Ascending aorta (tissue), 2 donors: ENCODE results near the gene CNTLN. TPM values are rescaled to one million over a fixed set of nuclear protein-coding genes. Genes with fewer than 3 reads are reported as not detected.
A peak's percentile ranks its signal among the peaks of the same experiment; 100 is the strongest.

Experiments
- DNase-seq, 2 donors: peaks; one replicate each; pipeline ENCODE4 v3.0.0-alpha.2; 2019; ENCODE audit warnings: low spot score in 2 of 2
- H3K27ac ChIP-seq, 2 donors: fragments of 200-600 bp; sonication (generic); one replicate each; pipeline ENCODE4 v1.5.1; 2016 to 2017; ENCODE audit warnings: mild to moderate bottlenecking in 1 of 2
- H3K27me3 ChIP-seq: fragments of 200-600 bp; sonication (generic); one replicate; pipeline ENCODE4 v1.5.1; 2017
- H3K36me3 ChIP-seq, 2 donors: fragments of 200-600 bp; sonication (generic); one replicate each; pipeline ENCODE4 v1.5.1; 2016
- H3K4me1 ChIP-seq, 2 donors: fragments of 200-600 bp; sonication (generic); one replicate each; pipeline ENCODE4 v1.5.1; 2016 to 2017; ENCODE audit warnings: mild to moderate bottlenecking in 1 of 2
- H3K4me3 ChIP-seq, 2 donors: fragments of 200-600 bp; sonication (generic); one replicate each; pipeline ENCODE4 v1.5.1; 2016 to 2017; ENCODE audit warnings: mild to moderate bottlenecking in 1 of 2
- H3K9me3 ChIP-seq, 2 donors: fragments of 200-600 bp; sonication (generic); one replicate each; pipeline ENCODE4 v1.5.1; 2016
- CTCF ChIP-seq, 3 experiments: fragments of 200-600 bp in 2 of 3; fragments of 450-650 bp in 1 of 3; sonication (generic) in 2 of 3; IDR thresholded peaks; one replicate each; pipeline ENCODE4 v1.5.1; 2016 to 2019; ENCODE audit warnings: antibody characterized with exemption in 3 of 3, mild to moderate bottlenecking in 1 of 3, moderate library complexity in 1 of 3
- intact Hi-C: fragments of 100-400 bp; cut with DNase I; formaldehyde crosslinking; loops from one replicate; pipeline ENCODE4 v1.15.1; 2023
- total RNA-seq: library from RNA; depleted of rRNA; stranded (reverse); fragments of >200 nt; gene quantifications from one replicate; pipeline ENCODE4 v1.1.0, GENCODE V29; 2016

The CNTLN gene
- total RNA-seq, 1 donor from 2014 or later: 3.5 TPM

- DNase-seq: peak in 1 of 2 donors; percentile 68
- Histone ChIP-seq H3K9me3 (no peaks in the 10 kb centered on the region), H3K4me1 (peaks cover 0 to 3% of the 10 kb centered on the region in 2 donors), H3K4me3 (peak overlapping the region; percentile 66 to 95), H3K27me3 (no peaks in the 10 kb centered on the region), H3K27ac (peak overlapping the region; percentile 78 to 86), H3K36me3 (no peaks in the 10 kb centered on the region)
- intact Hi-C loops: loop anchor here (2.0 to 10.0 kb wide), 2 partner anchors 19 to 271 kb away; no protein-coding TSS in a partner anchor
- TF ChIP-seq CTCF (IDR thresholded peaks at IDR 0.05): no peak
Measured at GRCh38 chr9:17135295-17136160, 688 bp downstream of the CNTLN start.

GRCh38 chr9:17137566-17137965 is 2.7 kb downstream of the CNTLN start:
- H3K36me3 ChIP-seq: no peaks in the 10 kb centered on the region
- H3K27me3 ChIP-seq: no peaks in the 10 kb centered on the region
- TF ChIP-seq CTCF (IDR thresholded peaks at IDR 0.05): no peak
- H3K27ac ChIP-seq: no peak overlapping the region
- H3K4me1 ChIP-seq: peaks cover 0 to 3% of the 10 kb centered on the region in 2 donors
- intact Hi-C loops: loop anchor here (10.0 kb wide), 1 partner anchor 273 kb away; no protein-coding TSS in a partner anchor
- DNase-seq: no peak
- no peak overlapping the region for H3K4me3 ChIP-seq
- H3K9me3 ChIP-seq: no peaks in the 10 kb centered on the region

- peaks cover 0 to 3% of the 10 kb centered on the region in 2 donors for H3K4me1 ChIP-seq
- no peaks in the 10 kb centered on the region for H3K36me3 ChIP-seq
- H3K27ac ChIP-seq: no peak overlapping the region
- H3K4me3 ChIP-seq: no peak overlapping the region
- H3K27me3 ChIP-seq: no peaks in the 10 kb centered on the region
- H3K9me3 ChIP-seq: no peaks in the 10 kb centered on the region
- no peak for TF ChIP-seq CTCF (IDR thresholded peaks at IDR 0.05)
- intact Hi-C loops: loop anchor here (10.0 kb wide), 1 partner anchor 274 kb away; no protein-coding TSS in a partner anchor
- no peak for DNase-seq
Measured at GRCh38 chr9:17138503-17138902, 3.7 kb downstream of the CNTLN start.

GRCh38 chr9:17140418-17140817 is 5.6 kb downstream of the CNTLN start:
- H3K4me1 ChIP-seq: peaks cover 0 to 3% of the 10 kb centered on the region in 2 donors
- no peaks in the 10 kb centered on the region for H3K36me3 ChIP-seq
- no peak for DNase-seq
- no peak overlapping the region for H3K4me3 ChIP-seq
- H3K27ac ChIP-seq: no peak overlapping the region
- intact Hi-C loops: no loop called here
- no peaks in the 10 kb centered on the region for H3K9me3 ChIP-seq
- no peaks in the 10 kb centered on the region for H3K27me3 ChIP-seq
- TF ChIP-seq CTCF (IDR thresholded peaks at IDR 0.05): no peak

GRCh38 chr9:17148324-17148723 is 13.5 kb downstream of the CNTLN start:
- H3K27me3 ChIP-seq: no peaks in the 10 kb centered on the region
- H3K9me3 ChIP-seq: peaks cover 0 to 3% of the 10 kb centered on the region in 2 donors
- no peak for TF ChIP-seq CTCF (IDR thresholded peaks at IDR 0.05)
- no peaks in the 10 kb centered on the region for H3K4me1 ChIP-seq
- H3K4me3 ChIP-seq: no peak overlapping the region
- no peak for DNase-seq
- peaks cover 12 to 20% of the 10 kb centered on the region in 2 donors for H3K36me3 ChIP-seq
- intact Hi-C loops: no loop called here
- no peak overlapping the region for H3K27ac ChIP-seq
